T-cell (primary cell): ENCODE measurements around the gene MLN. TPM values are rescaled to one million over a fixed set of nuclear protein-coding genes. Genes with fewer than 3 reads are reported as not detected.

Source experiments
- ATAC-seq, 4 experiments: fragments of 200-7000 bp in 3 of 4; fragments of 150-1000 bp in 1 of 4; cut with Tn5 transposase; replicated peaks in 1 of 4; 1 replicate in 3 of 4; 2 replicates in 1 of 4; pipeline ENCODE4 v1.10.0; 2021; ENCODE audit warnings: moderate library complexity in 3 of 4, mild to moderate bottlenecking in 2 of 4, moderate number of reproducible peaks in 1 of 4
- CTCF ChIA-PET, 2 donors: fragments of 300-600 bp; sonication (Branson Sonifier 250); formaldehyde crosslinking; loops; one replicate each; lab custom pipeline; 2022; ENCODE audit warnings: antibody characterized with exemption in 2 of 2; lab: Charles Lee
- POLR2A ChIA-PET, 2 donors: fragments of 300-600 bp; sonication (Branson Sonifier 250); formaldehyde crosslinking; loops; one replicate each; lab custom pipeline; 2022; ENCODE audit warnings: antibody characterized with exemption in 2 of 2; lab: Charles Lee
- DNase-seq, 35 experiments: peaks; one replicate each; pipeline versions ENCODE4 v3.0.0 to v3.0.0-alpha.2; 2013 to 2023
- H3K27ac ChIP-seq: one replicate; pipeline ENCODE4 v1.5.1; 2013; ENCODE audit warnings: low read length
- H3K27me3 ChIP-seq, 2 experiments: replicated peaks in 1 of 2; 1 replicate in 1 of 2; 2 replicates in 1 of 2; pipeline versions ENCODE4 v1.6.1 to v1.7.0; 2013; ENCODE audit warnings: low read length in 1 of 2, mixed read lengths in 1 of 2; ENCODE audit not compliant: control insufficient read depth in 2 of 2, insufficient read depth in 2 of 2; ENCODE audit errors: extremely low read depth in 1 of 2
- H3K36me3 ChIP-seq, 2 donors: 1 replicate in 1 of 2; 2 replicates in 1 of 2; pipeline versions ENCODE4 v1.6.1 to v1.7.0; 2013; ENCODE audit warnings: low read length in 1 of 2; ENCODE audit not compliant: control insufficient read depth in 2 of 2, insufficient read depth in 1 of 2; ENCODE audit errors: extremely low read depth in 1 of 2
- H3K4me1 ChIP-seq, 2 experiments: 1 replicate in 1 of 2; 2 replicates in 1 of 2; pipeline versions ENCODE4 v1.6.1 to v1.7.0; 2013; ENCODE audit warnings: low read length in 2 of 2, mixed read lengths in 1 of 2; ENCODE audit not compliant: insufficient read depth in 2 of 2, control insufficient read depth in 1 of 2; ENCODE audit errors: extremely low read depth in 1 of 2
- H3K4me3 ChIP-seq, 2 donors: 1 replicate in 1 of 2; 2 replicates in 1 of 2; pipeline versions ENCODE4 v1.5.1 to v1.7.0; 2013; ENCODE audit warnings: mild to moderate bottlenecking in 2 of 2, low read length in 1 of 2, moderate library complexity in 1 of 2; ENCODE audit not compliant: control insufficient read depth in 1 of 2; ENCODE audit errors: extremely low read depth in 1 of 2
- H3K9me3 ChIP-seq: 2 replicates; pipeline ENCODE4 v1.7.0; 2013
- H3K27ac Mint-ChIP-seq, 2 donors: one replicate each; pipeline ENCODE4 v1.8.0; 2020 to 2021; ENCODE audit warnings: mild to moderate bottlenecking in 2 of 2, mixed read lengths in 2 of 2
- H3K27me3 Mint-ChIP-seq, 2 donors: one replicate each; pipeline ENCODE4 v1.8.0; 2021 to 2022; ENCODE audit warnings: mixed read lengths in 2 of 2
- H3K36me3 Mint-ChIP-seq: one replicate; pipeline ENCODE4 v1.8.0; 2021; ENCODE audit warnings: mixed read lengths
- H3K4me1 Mint-ChIP-seq, 3 donors: one replicate each; pipeline ENCODE4 v1.8.0; 2020 to 2022; ENCODE audit warnings: mixed read lengths in 3 of 3, mild to moderate bottlenecking in 1 of 3
- H3K4me3 Mint-ChIP-seq, 3 donors: one replicate each; pipeline ENCODE4 v1.8.0; 2020 to 2022; ENCODE audit warnings: mild to moderate bottlenecking in 3 of 3, mixed read lengths in 3 of 3, moderate library complexity in 3 of 3
- H3K9me3 Mint-ChIP-seq, 3 donors: one replicate each; pipeline ENCODE4 v1.8.0; 2020 to 2022; ENCODE audit warnings: mixed read lengths in 3 of 3
- WGBS: methylation state at CpG from one replicate; pipeline ENCODE4 v1.1.5; 2013; ENCODE audit warnings: missing lambda C conversion rate; ENCODE audit not compliant: insufficient coverage; 5-methylcytosine and 5-hydroxymethylcytosine counted together
- total RNA-seq, 35 experiments: library from RNA in 6 of 35; stranded (reverse) in 6 of 35; fragments of 120-200 nt in 1 of 35; gene quantifications; one replicate each; pipeline versions ENCODE4 v1.2.1 to v1.2.4 and lab custom pipeline; 2013 to 2026

The MLN gene
- total RNA-seq, 5 donors from 2014 or later (not counting 1 experiment from before 2014, with no cell fraction given): not detected

GRCh38 chr6:33799454-33800113 lies 4.2 kb downstream of the MLN start:
- H3K27ac ChIP-seq: no peak overlapping the region
- H3K36me3 ChIP-seq: no peaks in the 10 kb centered on the region
- ChIA-PET POLR2A (no interaction called here), CTCF (interaction anchor here in 1 of 2 donors (0.6 kb wide), 1 partner anchor 26 kb away, joined by 3 read pairs; no protein-coding TSS in a partner anchor)
- H3K9me3 ChIP-seq: no peaks in the 10 kb centered on the region
- no peak overlapping the region for H3K27ac Mint-ChIP-seq
- 73% methylated on average over 4 of the region's 4 CpGs for WGBS
- H3K27me3 ChIP-seq: peaks cover 0 to 63% of the 10 kb centered on the region in 2 experiments
- no peaks in the 10 kb centered on the region for H3K4me1 Mint-ChIP-seq
- H3K4me3 ChIP-seq: no peak overlapping the region
- no peaks in the 10 kb centered on the region for H3K9me3 Mint-ChIP-seq
- DNase-seq (no peak), ATAC-seq (no peak)
- H3K27me3 Mint-ChIP-seq: peaks cover 13 to 36% of the 10 kb centered on the region in 2 donors
- H3K4me1 ChIP-seq: no peaks in the 10 kb centered on the region
- H3K4me3 Mint-ChIP-seq: no peak overlapping the region
- H3K36me3 Mint-ChIP-seq: no peaks in the 10 kb centered on the region

- Histone ChIP-seq H3K4me3 (no peak overlapping the region), H3K27me3 (peaks cover 0 to 55% of the 10 kb centered on the region in 2 experiments), H3K9me3 (no peaks in the 10 kb centered on the region), H3K36me3 (no peaks in the 10 kb centered on the region), H3K27ac (no peak overlapping the region), H3K4me1 (no peaks in the 10 kb centered on the region)
- no peaks in the 10 kb centered on the region for H3K4me1 Mint-ChIP-seq
- H3K4me3 Mint-ChIP-seq: no peak overlapping the region
- DNase-seq: no peak
- ChIA-PET CTCF (interaction anchor here in 1 of 2 donors (0.6 kb wide), 1 partner anchor 1465 kb away, joined by 3 read pairs; no protein-coding TSS in a partner anchor), POLR2A (no interaction called here)
- WGBS: 88% methylated on average over 11 of the region's 13 CpGs
- no peaks in the 10 kb centered on the region for H3K9me3 Mint-ChIP-seq
- H3K36me3 Mint-ChIP-seq: no peaks in the 10 kb centered on the region
- peaks cover 13 to 38% of the 10 kb centered on the region in 2 donors for H3K27me3 Mint-ChIP-seq
- no peak for ATAC-seq
- no peak overlapping the region for H3K27ac Mint-ChIP-seq
Observed at GRCh38 chr6:33798343-33798848, 5.4 kb downstream of the MLN start.

GRCh38 chr6:33797626-33798342 lies 6.0 kb downstream of the MLN start:
- Histone ChIP-seq H3K4me3 (no peak overlapping the region), H3K27ac (no peak overlapping the region), H3K27me3 (peaks cover 0 to 56% of the 10 kb centered on the region in 2 experiments), H3K9me3 (no peaks in the 10 kb centered on the region), H3K4me1 (no peaks in the 10 kb centered on the region), H3K36me3 (no peaks in the 10 kb centered on the region)
- H3K36me3 Mint-ChIP-seq: no peaks in the 10 kb centered on the region
- CTCF ChIA-PET: no interaction called here
- ATAC-seq (no peak), DNase-seq (no peak)
- POLR2A ChIA-PET: no interaction called here
- H3K27me3 Mint-ChIP-seq: peaks cover 13 to 40% of the 10 kb centered on the region in 2 donors
- H3K4me1 Mint-ChIP-seq: no peaks in the 10 kb centered on the region
- H3K4me3 Mint-ChIP-seq: no peak overlapping the region
- WGBS: 62% methylated on average over 10 of the region's 10 CpGs
- no peak overlapping the region for H3K27ac Mint-ChIP-seq
- H3K9me3 Mint-ChIP-seq: no peaks in the 10 kb centered on the region

- H3K36me3 ChIP-seq: no peaks in the 10 kb centered on the region
- ChIA-PET POLR2A (interaction anchor here in 1 of 2 donors (0.5 kb wide), 1 partner anchor 319 kb away, joined by 3 read pairs; no protein-coding TSS in a partner anchor), CTCF (no interaction called here)
- H3K4me1 ChIP-seq: no peaks in the 10 kb centered on the region
- H3K4me1 Mint-ChIP-seq: peaks cover 0 to 3% (median 0%) of the 10 kb centered on the region in 3 donors
- no peak overlapping the region for H3K27ac ChIP-seq
- ATAC-seq (no peak), DNase-seq (no peak)
- H3K27ac Mint-ChIP-seq: no peak overlapping the region
- no peaks in the 10 kb centered on the region for H3K36me3 Mint-ChIP-seq
- H3K9me3 ChIP-seq: no peaks in the 10 kb centered on the region
- WGBS: 79% methylated on average over 8 of the region's 14 CpGs
- H3K4me3 Mint-ChIP-seq: no peak overlapping the region
- no peak overlapping the region for H3K4me3 ChIP-seq
- H3K27me3 Mint-ChIP-seq: peaks cover 13 to 32% of the 10 kb centered on the region in 2 donors
- H3K27me3 ChIP-seq: peaks cover 0 to 35% of the 10 kb centered on the region in 2 experiments
- H3K9me3 Mint-ChIP-seq: no peaks in the 10 kb centered on the region
Observed at GRCh38 chr6:33794910-33795623, 8.7 kb downstream of the MLN start.

- ATAC-seq: no peak
- Mint-ChIP-seq H3K4me1 (peaks cover 9 to 13% (median 12%) of the 10 kb centered on the region in 3 donors), H3K27me3 (peaks cover 9 to 17% of the 10 kb centered on the region in 2 donors), H3K4me3 (no peak overlapping the region), H3K27ac (no peak overlapping the region), H3K9me3 (no peaks in the 10 kb centered on the region), H3K36me3 (no peaks in the 10 kb centered on the region)
- 80% methylated on average over 5 of the region's 10 CpGs for WGBS
- H3K36me3 ChIP-seq: no peaks in the 10 kb centered on the region
- no peak for DNase-seq
- no peak overlapping the region for H3K4me3 ChIP-seq
- H3K27me3 ChIP-seq: peaks cover 0 to 30% of the 10 kb centered on the region in 2 experiments
- peaks cover 0 to 8% of the 10 kb centered on the region in 2 experiments for H3K4me1 ChIP-seq
- ChIA-PET POLR2A (interaction anchor here in 1 of 2 donors (0.7 kb wide), 1 partner anchor 65 kb away, joined by 3 read pairs; no protein-coding TSS in a partner anchor), CTCF (no interaction called here)
- no peak overlapping the region for H3K27ac ChIP-seq
- no peaks in the 10 kb centered on the region for H3K9me3 ChIP-seq
Observed at GRCh38 chr6:33792981-33793380, 10.8 kb downstream of the MLN start.

- Histone ChIP-seq H3K4me1 (peaks cover 12 to 21% of the 10 kb centered on the region in 2 experiments), H3K27me3 (peaks cover 0 to 23% of the 10 kb centered on the region in 2 experiments), H3K36me3 (peaks cover 0 to 2% of the 10 kb centered on the region in 2 donors), H3K27ac (no peak overlapping the region), H3K9me3 (no peaks in the 10 kb centered on the region), H3K4me3 (no peak overlapping the region)
- no peak for DNase-seq
- ChIA-PET CTCF (interaction anchor here in 1 of 2 donors (0.7 kb wide), 1 partner anchor 372 kb away, joined by 3 read pairs; no protein-coding TSS in a partner anchor), POLR2A (no interaction called here)
- no peak overlapping the region for H3K4me3 Mint-ChIP-seq
- peaks cover 22 to 27% (median 26%) of the 10 kb centered on the region in 3 donors for H3K4me1 Mint-ChIP-seq
- peaks cover 5% of the 10 kb centered on the region for H3K36me3 Mint-ChIP-seq
- H3K27ac Mint-ChIP-seq: no peak overlapping the region
- no peak for ATAC-seq
- peaks cover 0 to 8% of the 10 kb centered on the region in 2 donors for H3K27me3 Mint-ChIP-seq
- H3K9me3 Mint-ChIP-seq: no peaks in the 10 kb centered on the region
- 83% methylated on average over 4 of the region's 7 CpGs for WGBS
Observed at GRCh38 chr6:33791620-33792019, 12.2 kb downstream of the MLN start.
